GM23338 (cell line): ENCODE measurements around the gene PREB. TPM values are rescaled to one million over a fixed set of nuclear protein-coding genes. Genes with fewer than 3 reads are reported as not detected.

ENCODE experiments used
- ATAC-seq: fragments of 200-7000 bp; cut with Tn5 transposase; 3 replicates; pipeline ENCODE4 v1.9.1; 2020
- DNase-seq: peaks from one replicate; pipeline ENCODE4 v3.0.0-alpha.2; 2015; ENCODE audit warnings: low spot score
- H2AFZ ChIP-seq: fragments of 200-600 bp; sonication (generic); 2 replicates; pipeline ENCODE4 v1.8.0; 2016; ENCODE audit warnings: antibody characterized with exemption, mild to moderate bottlenecking, moderate library complexity
- H3F3A ChIP-seq: fragments of 200-600 bp; sonication (generic); replicated peaks from 2 replicates; pipeline ENCODE4 v1.8.0; 2017; ENCODE audit warnings: antibody characterized with exemption, mixed run types, low read depth
- H3K27ac ChIP-seq: fragments of 200-600 bp; sonication (generic); 2 replicates; pipeline ENCODE4 v1.6.1; 2016; ENCODE audit warnings: low read depth
- H3K27me3 ChIP-seq: fragments of 200-600 bp; sonication (generic); 2 replicates; pipeline ENCODE4 v1.8.0; 2016; ENCODE audit warnings: mild to moderate bottlenecking, mixed run types, moderate library complexity; ENCODE audit not compliant: insufficient read depth
- H3K36me3 ChIP-seq: fragments of 200-600 bp; sonication (generic); 2 replicates; pipeline ENCODE4 v1.8.0; 2016; ENCODE audit warnings: mild to moderate bottlenecking; ENCODE audit not compliant: insufficient read depth
- H3K4me1 ChIP-seq: fragments of 200-600 bp; sonication (generic); 2 replicates; pipeline ENCODE4 v1.8.0; 2016; ENCODE audit warnings: mild to moderate bottlenecking, moderate library complexity; ENCODE audit not compliant: insufficient read depth
- H3K4me2 ChIP-seq: fragments of 200-600 bp; sonication (generic); 2 replicates; pipeline ENCODE4 v1.7.1; 2017; ENCODE audit warnings: mixed run types
- H3K4me3 ChIP-seq: fragments of 200-600 bp; sonication (generic); 2 replicates; pipeline ENCODE4 v1.6.1; 2016; ENCODE audit warnings: mixed run types
- H3K79me2 ChIP-seq: fragments of 200-600 bp; sonication (generic); replicated peaks from 2 replicates; pipeline ENCODE4 v1.8.0; 2017; ENCODE audit warnings: mild to moderate bottlenecking; ENCODE audit not compliant: insufficient read depth
- H3K9me2 ChIP-seq: fragments of 200-600 bp; sonication (generic); 2 replicates; pipeline ENCODE4 v1.8.0; 2017; ENCODE audit not compliant: insufficient read depth
- H4K20me1 ChIP-seq: fragments of 200-600 bp; sonication (generic); replicated peaks from 2 replicates; pipeline ENCODE4 v1.8.0; 2017; ENCODE audit warnings: mild to moderate bottlenecking; ENCODE audit not compliant: insufficient read depth
- H3K27ac Mint-ChIP-seq: 2 replicates; pipeline ENCODE4 v1.8.0; 2020; ENCODE audit warnings: inconsistent platforms, mild to moderate bottlenecking, moderate library complexity, mixed read lengths
- H3K27me3 Mint-ChIP-seq: 3 replicates; pipeline ENCODE4 v1.8.0; 2022; ENCODE audit warnings: low read depth, mild to moderate bottlenecking, moderate library complexity, mixed read lengths, inconsistent platforms; ENCODE audit not compliant: insufficient read depth, poor library complexity
- H3K36me3 Mint-ChIP-seq: 3 replicates; pipeline ENCODE4 v1.8.0; 2021; ENCODE audit warnings: low read depth, mild to moderate bottlenecking, inconsistent platforms, moderate library complexity, mixed read lengths
- H3K4me1 Mint-ChIP-seq: 3 replicates; pipeline ENCODE4 v1.8.0; 2020; ENCODE audit warnings: mild to moderate bottlenecking, inconsistent platforms, mixed read lengths
- H3K4me3 Mint-ChIP-seq: 3 replicates; pipeline ENCODE4 v1.8.0; 2021; ENCODE audit warnings: moderate library complexity, mild to moderate bottlenecking, inconsistent platforms, mixed read lengths
- H3K9me3 Mint-ChIP-seq: 3 replicates; pipeline ENCODE4 v1.8.0; 2020; ENCODE audit warnings: moderate library complexity, mild to moderate bottlenecking, inconsistent platforms, mixed read lengths
- CREB1 ChIP-seq: fragments of 250-450 bp; sonication (Bioruptor Pico); IDR thresholded peaks from 2 replicates; pipeline ENCODE4 v1.5.0; 2020; ENCODE audit warnings: low read depth, mild to moderate bottlenecking, moderate library complexity
- ETS1 ChIP-seq: IDR thresholded peaks from 2 replicates; pipeline ENCODE4 v1.6.1; 2016; ENCODE audit warnings: antibody characterized with exemption
- EZH2 ChIP-seq: fragments of 200-600 bp; sonication (generic); IDR thresholded peaks from one replicate; pipeline ENCODE4 v1.8.0; 2017; ENCODE audit warnings: antibody characterized with exemption, mild to moderate bottlenecking, low read depth; ENCODE audit not compliant: unreplicated experiment
- NANOG ChIP-seq: IDR thresholded peaks from 2 replicates; pipeline ENCODE4 v1.6.1; 2016; ENCODE audit warnings: antibody characterized with exemption, borderline replicate concordance
- POLR2AphosphoS5 ChIP-seq: IDR thresholded peaks from 2 replicates; pipeline ENCODE4 v1.6.1; 2016; ENCODE audit warnings: antibody characterized with exemption, low read depth
- STAT1 ChIP-seq: IDR thresholded peaks from one replicate; pipeline ENCODE4 v1.6.1; 2016; ENCODE audit warnings: antibody characterized with exemption; ENCODE audit not compliant: unreplicated experiment
- ZNF331 ChIP-seq: fragments of 250-450 bp; sonication (Bioruptor Pico); IDR thresholded peaks from 2 replicates; pipeline ENCODE4 v1.5.0; 2020; ENCODE audit warnings: low read depth, mild to moderate bottlenecking, moderate library complexity
- ZNF462 ChIP-seq: fragments of 250-450 bp; sonication (Bioruptor Pico); IDR thresholded peaks from 2 replicates; pipeline ENCODE4 v1.5.0; 2020; ENCODE audit warnings: mild to moderate bottlenecking, moderate library complexity
- polyA plus RNA-seq: library from polyadenylated mRNA; unstranded; fragments of >200 nt; fragmentation: Nextera tagmentation; extraction: Ambion mirVana; gene quantifications from 2 replicates; pipeline ENCODE4 v1.2.1, GENCODE V29; 2016
- total RNA-seq: library from RNA; depleted of rRNA; stranded (reverse); fragments of >200 nt; shearing (Covaris generic); gene quantifications from 2 replicates; pipeline ENCODE4 v1.2.3, GENCODE V29; 2014
- TF ChIP-seq, protein P1 (sequence below), 2 experiments: fragments of 200-600 bp in 1 of 2; sonication (generic) in 1 of 2; conservative IDR thresholded peaks; 2 replicates each; pipeline versions ENCODE4 v1.5.1 to v1.6.1; 2016 to 2017; ENCODE audit warnings: antibody characterized with exemption in 2 of 2, low read depth in 2 of 2, mild to moderate bottlenecking in 2 of 2, moderate library complexity in 1 of 2

The PREB gene
- total and polyA plus RNA-seq, 2 experiments from 2014 or later: 41.2 to 79.7 TPM

GRCh38 chr2:27133195-27133875 is 1.1 kb downstream of the PREB start:
- Histone ChIP-seq H3K79me2 (peaks cover 11% of the 10 kb centered on the region), H3K27me3 (no peaks in the 10 kb centered on the region), H3K27ac (no peak overlapping the region), H3K4me2 (peak overlapping the region; percentile 97), H2AFZ (no peak overlapping the region; the same call in 1 of the 2 replicates), H3K4me3 (peak overlapping the region; percentile 99), H3K36me3 (no peaks in the 10 kb centered on the region), H3K9me2 (no peaks in the 10 kb centered on the region), H3K4me1 (peaks cover 6% of the 10 kb centered on the region; the same call in 1 of the 2 replicates), H4K20me1 (peaks cover 10% of the 10 kb centered on the region), H3F3A (no peaks in the 10 kb centered on the region; the same call in 1 of the 2 replicates)
- no peak overlapping the region; the same call in 1 of the 2 replicates for H3K27ac Mint-ChIP-seq
- no peaks in the 10 kb centered on the region for H3K9me3 Mint-ChIP-seq
- H3K27me3 Mint-ChIP-seq: peaks cover 8% of the 10 kb centered on the region
- ATAC-seq (no peak; the same call in 2 of the 3 replicates), DNase-seq (no peak)
- TF ChIP-seq, protein P1, sequence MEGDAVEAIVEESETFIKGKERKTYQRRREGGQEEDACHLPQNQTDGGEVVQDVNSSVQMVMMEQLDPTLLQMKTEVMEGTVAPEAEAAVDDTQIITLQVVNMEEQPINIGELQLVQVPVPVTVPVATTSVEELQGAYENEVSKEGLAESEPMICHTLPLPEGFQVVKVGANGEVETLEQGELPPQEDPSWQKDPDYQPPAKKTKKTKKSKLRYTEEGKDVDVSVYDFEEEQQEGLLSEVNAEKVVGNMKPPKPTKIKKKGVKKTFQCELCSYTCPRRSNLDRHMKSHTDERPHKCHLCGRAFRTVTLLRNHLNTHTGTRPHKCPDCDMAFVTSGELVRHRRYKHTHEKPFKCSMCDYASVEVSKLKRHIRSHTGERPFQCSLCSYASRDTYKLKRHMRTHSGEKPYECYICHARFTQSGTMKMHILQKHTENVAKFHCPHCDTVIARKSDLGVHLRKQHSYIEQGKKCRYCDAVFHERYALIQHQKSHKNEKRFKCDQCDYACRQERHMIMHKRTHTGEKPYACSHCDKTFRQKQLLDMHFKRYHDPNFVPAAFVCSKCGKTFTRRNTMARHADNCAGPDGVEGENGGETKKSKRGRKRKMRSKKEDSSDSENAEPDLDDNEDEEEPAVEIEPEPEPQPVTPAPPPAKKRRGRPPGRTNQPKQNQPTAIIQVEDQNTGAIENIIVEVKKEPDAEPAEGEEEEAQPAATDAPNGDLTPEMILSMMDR (conservative IDR thresholded peaks at IDR 0.05; ENCODE audit: low read depth in 2 of 2): no peak
- no peak for TF ChIP-seq NANOG
- H3K36me3 Mint-ChIP-seq: peaks cover 26% of the 10 kb centered on the region; the same call in 2 of the 3 replicates
- H3K4me3 Mint-ChIP-seq: peak overlapping the region; percentile 89
- peaks cover 10% of the 10 kb centered on the region; the same call in 2 of the 3 replicates for H3K4me1 Mint-ChIP-seq

DNA sequence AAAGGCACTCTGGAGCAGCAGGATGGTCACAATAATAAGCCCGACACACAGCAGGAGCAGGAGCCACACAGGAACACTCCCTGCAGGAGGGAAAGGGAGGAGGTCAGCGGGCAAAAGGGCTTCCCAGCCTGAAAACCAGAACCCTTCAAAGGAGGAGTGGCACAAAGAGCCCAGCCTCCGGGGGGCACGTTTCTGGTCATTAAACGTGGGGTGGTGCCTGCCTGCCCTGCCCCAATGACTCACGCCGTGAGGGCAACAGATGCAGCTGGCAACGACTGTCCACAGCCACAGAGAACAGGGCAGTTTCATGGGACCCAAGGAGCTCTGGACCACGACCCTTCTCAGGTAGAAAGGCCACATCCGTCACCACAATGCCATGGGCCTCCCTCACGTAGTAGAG is 3.0 kb downstream of the PREB start:
- Histone ChIP-seq H3K4me1 (peaks cover 6% of the 10 kb centered on the region; the same call in 1 of the 2 replicates), H3K79me2 (peaks cover 11% of the 10 kb centered on the region), H3K9me2 (no peaks in the 10 kb centered on the region), H3K36me3 (no peaks in the 10 kb centered on the region), H2AFZ (no peak overlapping the region), H3K4me3 (no peak overlapping the region), H3K4me2 (no peak overlapping the region), H3K27ac (no peak overlapping the region), H3F3A (no peaks in the 10 kb centered on the region; the same call in 1 of the 2 replicates), H4K20me1 (peaks cover 10% of the 10 kb centered on the region), H3K27me3 (no peaks in the 10 kb centered on the region)
- Mint-ChIP-seq H3K27me3 (peaks cover 8% of the 10 kb centered on the region), H3K27ac (no peak overlapping the region), H3K4me1 (peaks cover 10% of the 10 kb centered on the region; the same call in 2 of the 3 replicates), H3K36me3 (peaks cover 26% of the 10 kb centered on the region; the same call in 2 of the 3 replicates), H3K4me3 (no peak overlapping the region), H3K9me3 (no peaks in the 10 kb centered on the region)
- no peak for ATAC-seq
- DNase-seq: no peak
- TF ChIP-seq STAT1 (no peak), CREB1 (CRISPR knock-in tag) (no peak), NANOG (no peak), EZH2 (no peak), ZNF462 (CRISPR knock-in tag) (no peak), POLR2AphosphoS5 (no peak), ETS1 (no peak), ZNF331 (CRISPR knock-in tag) (no peak)
- TF ChIP-seq, protein P1 (conservative IDR thresholded peaks at IDR 0.05; ENCODE audit: low read depth in 2 of 2): no peak
